C1 segment of cervical spinal cord (tissue), 14 donors: Measurements from ENCODE around the gene AP2A2.

Experiments used
- DNase-seq, 14 donors: peaks; one replicate each; lab custom pipeline; 2025; lab: John Stamatoyannopoulos, UW

Gene AP2A2

GRCh38 chr11:898540-899190, 27.0 kb upstream of the AP2A2 start:
- DNase-seq: peak in 2 of 14 donors; percentile 35 to 92

- DNase-seq: no peak
Observed at GRCh38 chr11:899724-900123, 25.9 kb upstream of the AP2A2 start.

GRCh38 chr11:900545-900944, 25.1 kb upstream of the AP2A2 start:
- peak in 1 of 14 donors; percentile 27 for DNase-seq

GRCh38 chr11:901452-902061, 24.1 kb upstream of the AP2A2 start:
- DNase-seq: no peak

GRCh38 chr11:904380-904779, 21.3 kb upstream of the AP2A2 start:
- DNase-seq: no peak

- no peak for DNase-seq
Observed at GRCh38 chr11:905952-906351, 19.7 kb upstream of the AP2A2 start.

- no peak for DNase-seq
Observed at GRCh38 chr11:907668-908067, 18.0 kb upstream of the AP2A2 start.

- no peak for DNase-seq
Observed at GRCh38 chr11:908273-908672, 17.4 kb upstream of the AP2A2 start.

- no peak for DNase-seq
Observed at GRCh38 chr11:909406-909805, 16.3 kb upstream of the AP2A2 start.

- DNase-seq: no peak
Observed at GRCh38 chr11:910044-910588, 15.6 kb upstream of the AP2A2 start.

GRCh38 chr11:910589-911030, 15.1 kb upstream of the AP2A2 start, which contains the start of gene CHID1:
TSS of gene CHID1 (minus strand) at chr11:910810. CDS start at chr11:904816, 5,994 bp downstream.
- DNase-seq: peak in 13 of 14 donors; percentile 52 to 93 (median 80)

GRCh38 chr11:911031-911889, 14.4 kb upstream of the AP2A2 start:
- peak in 3 of 14 donors; percentile 46 to 63 (median 56) for DNase-seq

- no peak for DNase-seq
Observed at GRCh38 chr11:911890-912219, 13.8 kb upstream of the AP2A2 start.

GRCh38 chr11:912266-912665, 13.4 kb upstream of the AP2A2 start:
- no peak for DNase-seq

GRCh38 chr11:913043-913442, 12.6 kb upstream of the AP2A2 start:
- DNase-seq: no peak

- no peak for DNase-seq
Observed at GRCh38 chr11:914204-914603, 11.5 kb upstream of the AP2A2 start.

GRCh38 chr11:914747-915501, 10.7 kb upstream of the AP2A2 start:
- peak in 6 of 14 donors; percentile 13 to 41 (median 30) for DNase-seq

- DNase-seq: no peak
Observed at GRCh38 chr11:917426-917825, 8.2 kb upstream of the AP2A2 start.

GRCh38 chr11:921921-922678, 3.6 kb upstream of the AP2A2 start:
- no peak for DNase-seq

GRCh38 chr11:923691-924405, 1.8 kb upstream of the AP2A2 start:
- peak in 5 of 14 donors; percentile 17 to 76 (median 44) for DNase-seq
